HG02623 (cell line): ENCODE data around the gene INMT.

ENCODE experiments used
- ATAC-seq: cut with Tn5 transposase; IDR thresholded peaks from one replicate; pipeline ENCODE4 v1.9.1; 2021; ENCODE audit warnings: moderate library complexity; ENCODE audit not compliant: unreplicated experiment

Gene INMT

GRCh38 chr7:30779574-30779973, 27.6 kb downstream of the INMT start:
- no peak for ATAC-seq

GRCh38 chr7:30780941-30781340, 29.0 kb downstream of the INMT start:
- ATAC-seq, result no peak

- ATAC-seq, result no peak
Observed at GRCh38 chr7:30782690-30783089, 30.8 kb downstream of the INMT start.

- ATAC-seq, result no peak
Observed at GRCh38 chr7:30785786-30786185, 33.9 kb downstream of the INMT start.

GRCh38 chr7:30787486-30787885, 35.6 kb downstream of the INMT start:
- no peak for ATAC-seq

GRCh38 chr7:30788640-30789333, 36.9 kb downstream of the INMT start:
- no peak for ATAC-seq

- ATAC-seq, result no peak
Observed at GRCh38 chr7:30789334-30789711, 37.4 kb downstream of the INMT start.

- ATAC-seq, result no peak
Observed at GRCh38 chr7:30790356-30790755, 38.4 kb downstream of the INMT start.

- no peak for ATAC-seq
Observed at GRCh38 chr7:30791114-30791513, 39.2 kb downstream of the INMT start.

GRCh38 chr7:30795161-30795948, 43.4 kb downstream of the INMT start:
- no peak for ATAC-seq

- ATAC-seq, result no peak
Observed at GRCh38 chr7:30796105-30796869, 44.4 kb downstream of the INMT start.

GRCh38 chr7:30797176-30798040, 45.5 kb downstream of the INMT start:
- ATAC-seq, result no peak

GRCh38 chr7:30799206-30799975, 47.5 kb downstream of the INMT start:
- ATAC-seq, result peak; percentile 64

GRCh38 chr7:30799976-30800661, 48.2 kb downstream of the INMT start:
- ATAC-seq, result no peak

GRCh38 chr7:30800785-30801252, 48.9 kb downstream of the INMT start:
- ATAC-seq, result peak; percentile 29

GRCh38 chr7:30802812-30803211, 50.9 kb downstream of the INMT start:
- ATAC-seq, result no peak

- ATAC-seq, result no peak
Observed at GRCh38 chr7:30804078-30804661, 52.2 kb downstream of the INMT start.

GRCh38 chr7:30805081-30805691, 53.3 kb downstream of the INMT start:
- no peak for ATAC-seq

GRCh38 chr7:30805931-30806330, 54.0 kb downstream of the INMT start:
- ATAC-seq, result no peak
